Activated naive CD4-positive, alpha-beta T cell treated with anti-CD3 and anti-CD28 coated beads, Interleukin-2, amount 50 U/mL, for 16 hours (primary cell): Measurements from ENCODE around the gene JAZF1.
"Not testable (repeated sequence)": the region's sequence is repeated elsewhere in the genome, so short reads cannot be mapped to it uniquely, and the experiment has no call there.

Experiments used
- DNase-seq: peaks from one replicate; pipeline ENCODE4 v3.0.0-alpha.2; 2020

JAZF1 gene

DNA sequence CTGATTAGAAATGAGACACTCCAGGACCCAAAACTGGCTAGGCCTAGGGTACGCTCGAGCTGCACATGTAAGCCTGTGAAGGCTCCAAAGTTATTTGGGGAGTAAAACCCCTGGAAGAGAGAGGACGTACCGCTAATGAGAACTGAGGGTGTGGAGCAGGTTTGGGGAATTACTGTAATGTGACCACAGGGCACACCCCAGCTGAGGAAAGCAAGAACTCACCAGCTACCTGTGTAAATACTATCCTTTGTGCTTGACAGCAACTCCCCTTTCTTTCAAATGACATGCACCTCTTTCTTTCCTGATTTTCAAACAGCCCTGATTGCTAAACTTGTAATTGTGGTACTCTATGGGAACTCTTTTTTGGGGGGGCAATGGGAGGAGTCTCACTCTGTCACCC is 147.2 kb downstream of the JAZF1 start:
- no peak for DNase-seq

DNA sequence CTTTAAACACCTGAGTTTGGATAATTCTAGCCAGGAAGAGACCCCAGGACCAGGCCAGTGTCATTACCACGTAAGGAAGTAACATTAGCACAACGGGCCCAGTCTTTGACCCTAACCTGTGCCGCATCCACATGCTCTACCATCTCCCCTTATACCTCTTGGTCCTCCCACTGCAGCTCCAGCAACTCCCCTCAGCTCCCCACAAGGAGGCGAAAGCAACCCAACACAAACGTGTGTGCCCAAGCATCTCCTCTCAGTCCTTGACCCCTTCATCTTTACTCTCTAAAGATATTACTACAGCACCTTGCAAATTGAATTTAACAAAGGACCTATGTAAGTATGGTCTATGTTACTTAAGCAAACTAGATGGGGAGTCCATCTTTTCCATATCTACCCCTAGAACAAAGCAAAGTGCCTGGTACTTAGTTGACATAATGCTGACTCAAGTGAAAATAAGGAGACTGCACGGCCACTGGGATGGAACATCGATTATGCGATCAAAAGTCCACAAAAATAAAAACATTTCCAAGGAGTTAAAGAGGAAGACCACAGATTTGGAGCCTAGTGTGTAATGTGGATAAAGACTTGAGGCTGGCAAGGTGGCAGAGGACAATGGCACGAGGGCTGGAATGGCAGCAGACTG is 147.7 kb downstream of the JAZF1 start:
- no peak for DNase-seq

DNA sequence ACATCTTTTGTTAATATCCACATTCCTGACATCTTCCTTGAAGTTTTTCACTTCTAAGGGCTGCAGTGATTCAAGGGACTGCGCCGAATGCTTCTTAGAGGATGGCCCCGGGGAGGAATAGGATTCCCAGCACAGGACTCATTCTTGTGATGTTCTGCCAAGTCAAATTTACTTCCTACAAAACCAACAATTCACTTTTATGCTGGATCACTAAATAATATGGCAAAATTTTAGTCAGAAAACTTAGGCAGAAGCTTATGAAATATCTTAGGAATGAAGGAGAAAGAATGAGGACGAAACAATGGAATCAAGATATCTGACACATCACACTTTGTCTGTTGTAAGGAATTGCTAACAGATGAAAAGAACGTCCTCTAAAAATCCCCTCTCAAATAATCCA is 151.5 kb downstream of the JAZF1 start:
- DNase-seq = no peak

DNA sequence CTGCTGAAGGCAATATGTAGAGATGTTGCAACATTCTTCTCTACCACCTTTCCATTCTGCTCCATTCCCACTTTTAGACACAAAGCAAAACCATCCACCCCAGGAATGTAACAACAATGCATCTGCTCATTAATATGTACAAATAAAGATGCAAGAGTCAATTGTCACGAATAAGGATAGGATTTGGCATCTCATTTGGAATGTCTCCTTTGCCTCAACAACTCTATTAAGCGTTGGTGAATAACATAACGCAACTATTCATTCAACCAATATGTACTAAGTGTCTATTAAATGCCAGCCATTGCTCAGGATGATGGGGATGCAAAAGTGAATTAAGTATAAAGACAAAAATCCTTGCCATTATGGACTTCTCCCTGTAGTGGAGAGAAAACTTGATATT is 152.1 kb downstream of the JAZF1 start:
- DNase-seq = no peak

DNA sequence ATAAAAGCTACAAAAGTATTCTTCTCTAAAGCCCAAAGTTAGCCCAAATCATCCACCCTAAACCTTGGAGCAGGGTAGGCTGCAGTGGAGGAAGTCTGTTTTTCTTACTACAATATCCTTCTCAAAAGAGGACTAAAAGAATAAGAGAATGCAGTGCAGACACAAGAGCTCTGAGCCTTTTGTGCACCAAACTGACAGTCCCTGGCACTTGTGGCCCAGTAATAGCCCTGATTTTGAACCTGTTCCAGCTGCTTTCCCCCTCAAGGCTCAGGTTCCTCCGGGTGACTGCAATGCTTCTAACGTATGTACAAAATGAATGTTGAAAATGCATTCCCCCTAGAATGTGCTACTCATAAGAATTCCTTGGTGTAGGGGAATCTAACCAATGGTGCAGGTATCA is 154.4 kb downstream of the JAZF1 start:
- no peak for DNase-seq

DNA sequence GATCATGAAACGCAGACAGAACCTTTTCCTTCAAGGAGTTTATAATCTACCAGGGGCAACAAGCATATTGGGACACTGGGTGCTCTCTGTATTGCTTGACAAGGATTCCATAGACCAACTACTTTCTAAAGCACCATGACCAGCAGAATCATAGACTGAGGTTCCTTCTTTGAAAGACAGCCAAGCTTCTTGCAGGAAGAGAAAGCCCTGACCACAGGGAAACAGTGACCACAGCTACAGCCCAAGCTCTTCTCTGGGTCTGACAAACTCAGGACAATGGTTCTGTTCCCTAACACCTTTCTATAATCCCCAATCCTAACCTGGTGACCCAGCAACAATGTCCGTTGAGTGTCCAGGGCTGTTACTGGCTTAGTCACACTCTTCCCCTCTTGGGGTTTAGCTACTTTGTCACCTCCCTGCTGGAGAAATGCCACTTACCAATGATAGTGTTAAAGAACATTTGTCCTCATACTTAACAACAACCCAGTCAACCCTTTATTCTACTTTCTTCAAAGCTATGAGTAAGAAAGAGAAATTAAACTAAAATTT is 155.7 kb downstream of the JAZF1 start:
- DNase-seq = no peak

DNA sequence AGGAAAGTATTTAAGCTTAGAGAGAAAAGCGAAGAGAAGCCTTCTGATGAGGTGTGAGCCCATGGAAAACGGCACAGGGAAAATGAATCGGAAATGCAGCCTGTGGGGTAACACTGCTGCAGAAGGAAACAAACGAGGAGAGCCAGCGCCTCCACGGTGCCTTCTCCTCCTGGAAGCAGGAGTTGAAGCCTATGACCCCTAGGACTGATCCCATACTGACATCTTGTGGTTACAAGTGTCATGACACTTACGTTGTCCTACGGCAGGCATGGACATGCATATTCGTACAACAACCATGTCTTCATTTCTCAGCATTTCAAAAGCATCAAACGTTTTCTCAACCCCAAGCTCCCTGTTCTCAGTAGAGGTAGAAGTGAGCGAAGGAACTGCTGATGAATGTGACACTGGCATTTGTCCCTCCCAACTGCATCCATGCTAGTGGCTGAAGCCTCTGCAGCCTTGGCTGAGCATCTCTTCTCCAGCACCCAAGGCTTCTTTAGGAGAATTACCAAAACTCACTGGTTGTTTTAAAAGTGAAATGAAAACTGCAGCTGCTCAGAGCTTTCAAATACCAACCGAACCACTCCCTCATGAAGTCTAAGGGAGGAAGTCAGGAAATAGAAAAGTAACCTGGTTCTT is 160.2 kb downstream of the JAZF1 start:
- no peak for DNase-seq

DNA sequence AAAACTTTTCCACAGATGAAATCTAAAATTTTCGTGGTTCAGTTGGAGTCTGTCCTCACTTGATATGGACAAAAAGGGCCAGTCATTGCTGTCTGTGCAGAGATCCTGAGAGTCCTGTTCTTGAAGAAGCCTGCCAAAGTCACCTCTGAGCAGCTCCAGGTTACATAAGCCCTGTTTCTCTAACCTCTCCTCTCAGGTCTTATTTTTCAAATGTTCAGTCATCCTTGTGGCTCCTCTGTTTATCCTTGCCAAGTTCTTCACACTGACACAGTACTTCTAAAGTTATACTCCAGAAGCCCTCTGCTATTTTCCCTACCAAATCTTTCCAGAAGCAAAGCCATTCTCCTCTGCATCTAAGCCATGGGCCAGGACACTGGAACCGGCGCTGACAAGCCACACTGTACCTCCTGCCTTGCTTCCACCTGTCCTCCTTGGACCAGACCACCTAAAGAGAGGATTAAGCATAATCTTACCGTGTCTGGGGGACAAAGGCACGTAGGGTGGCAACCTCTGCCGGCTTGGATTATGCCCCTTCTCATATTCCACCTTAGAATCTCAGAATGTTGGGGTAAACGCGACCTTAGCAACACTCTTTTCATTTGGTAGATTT is 161.6 kb downstream of the JAZF1 start:
- DNase-seq = no peak

DNA sequence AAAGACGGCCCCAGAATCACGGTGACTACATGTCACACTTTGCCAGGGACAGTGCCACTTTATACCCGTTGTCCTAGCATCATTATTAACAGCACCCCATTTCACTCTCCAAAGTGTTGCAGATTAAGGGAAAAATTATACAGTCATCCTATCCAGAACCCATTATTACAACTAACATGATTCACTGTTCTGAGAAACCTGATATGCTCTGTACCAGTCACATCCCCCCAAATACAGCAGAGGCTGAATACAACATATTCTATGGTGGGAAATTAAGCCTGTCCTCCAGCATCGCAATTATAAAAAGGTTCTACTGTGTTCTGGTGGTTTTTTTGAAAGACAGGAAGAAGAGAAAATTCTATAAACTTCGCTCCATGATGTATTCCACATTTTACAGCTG is 162.1 kb downstream of the JAZF1 start:
- DNase-seq = no peak

DNA sequence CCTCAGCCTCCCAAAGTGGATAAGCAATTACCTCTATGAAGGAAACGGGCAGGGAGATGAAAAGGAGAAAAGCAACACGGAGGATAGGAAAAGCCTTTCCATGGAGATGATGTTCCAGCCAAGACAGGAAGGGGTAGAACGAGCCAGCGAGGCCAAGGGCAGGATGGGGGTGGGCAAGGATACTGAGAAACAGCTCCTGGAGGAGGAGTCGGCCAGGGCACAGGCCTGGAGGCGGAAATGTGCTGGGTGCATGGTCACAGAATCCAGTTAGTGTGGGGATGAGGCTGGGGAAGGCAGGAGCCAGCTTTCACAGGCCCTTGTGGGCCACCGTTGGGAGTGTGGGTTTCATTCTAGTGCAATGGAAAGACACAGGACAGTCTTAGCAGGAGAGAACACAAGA is 162.6 kb downstream of the JAZF1 start:
- DNase-seq = no peak

DNA sequence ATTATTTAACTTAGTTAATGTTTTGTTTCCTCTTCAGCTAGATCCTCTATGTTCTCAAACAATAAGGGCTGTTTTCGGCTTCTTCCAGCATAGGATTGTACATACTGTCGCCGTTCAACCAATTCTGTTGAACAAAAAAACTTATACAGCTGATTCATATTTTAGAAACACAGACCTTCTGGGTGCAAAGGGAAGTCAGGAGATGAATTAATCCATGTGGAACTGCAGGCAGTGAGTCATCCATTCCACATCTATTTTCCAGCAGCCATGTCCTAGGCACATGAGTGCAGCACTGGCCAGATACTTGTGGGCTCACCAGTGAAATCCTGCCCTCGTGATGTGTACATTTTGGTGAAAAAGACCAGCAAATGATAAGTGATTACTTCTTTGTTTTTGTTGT is 163.2 kb downstream of the JAZF1 start:
- no peak for DNase-seq

DNA sequence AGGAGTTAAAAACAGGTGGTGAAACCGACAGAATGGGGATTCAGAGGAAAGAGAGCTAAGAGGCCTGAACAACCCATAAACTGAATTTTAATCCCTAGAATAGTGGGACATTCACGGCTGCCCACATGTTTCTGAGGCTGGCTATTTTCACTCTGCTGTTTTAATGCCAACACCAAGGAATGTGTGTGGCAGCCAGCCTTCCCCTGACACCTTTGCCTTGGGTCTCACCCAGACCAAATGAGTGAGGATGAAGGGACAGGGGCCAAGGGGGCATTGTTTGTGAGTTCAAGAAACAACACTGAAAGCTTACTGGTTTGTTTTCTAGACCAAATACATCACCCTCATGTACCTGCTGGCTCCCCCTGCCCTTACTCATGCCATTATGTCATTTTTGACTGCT is 164.3 kb downstream of the JAZF1 start:
- no peak for DNase-seq

DNA sequence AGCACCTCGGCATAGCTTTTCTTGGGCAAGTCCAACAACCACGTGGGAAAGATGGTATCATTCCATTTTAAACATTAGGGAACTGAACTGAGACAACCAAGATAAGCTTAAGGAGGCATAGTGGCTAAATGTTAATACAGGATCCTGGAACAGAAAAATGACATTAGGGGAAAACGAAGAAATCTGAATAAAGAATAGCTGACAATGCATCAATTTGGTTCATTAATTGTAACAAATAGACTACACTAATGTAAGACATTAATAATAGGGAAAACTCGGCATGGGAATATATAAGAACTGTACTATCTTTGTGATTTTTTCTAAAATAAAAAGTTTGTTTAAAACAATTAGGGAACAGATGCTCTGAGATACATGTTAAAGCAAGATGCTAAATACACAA is 165.4 kb downstream of the JAZF1 start:
- DNase-seq = no peak

DNA sequence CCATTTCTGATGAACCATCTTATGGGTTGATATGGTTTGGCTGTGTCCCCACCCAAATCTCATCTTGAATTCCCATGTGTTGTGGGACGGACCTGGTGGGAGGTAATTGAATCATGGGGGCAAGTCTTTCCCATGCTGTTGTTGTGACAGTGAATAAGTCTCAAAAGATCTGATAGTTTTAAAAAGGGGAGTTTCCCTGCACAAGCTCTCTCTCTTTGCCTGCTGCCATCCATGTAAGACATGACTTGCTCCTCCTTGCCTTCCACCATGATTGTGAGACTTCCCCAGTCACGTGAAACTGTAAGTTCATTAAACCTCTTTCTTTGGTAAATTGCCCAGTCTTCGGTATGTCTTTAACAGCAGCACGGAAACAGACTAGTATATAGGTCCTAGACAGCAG is 166.3 kb downstream of the JAZF1 start:
- not testable (repeated sequence) for DNase-seq

DNA sequence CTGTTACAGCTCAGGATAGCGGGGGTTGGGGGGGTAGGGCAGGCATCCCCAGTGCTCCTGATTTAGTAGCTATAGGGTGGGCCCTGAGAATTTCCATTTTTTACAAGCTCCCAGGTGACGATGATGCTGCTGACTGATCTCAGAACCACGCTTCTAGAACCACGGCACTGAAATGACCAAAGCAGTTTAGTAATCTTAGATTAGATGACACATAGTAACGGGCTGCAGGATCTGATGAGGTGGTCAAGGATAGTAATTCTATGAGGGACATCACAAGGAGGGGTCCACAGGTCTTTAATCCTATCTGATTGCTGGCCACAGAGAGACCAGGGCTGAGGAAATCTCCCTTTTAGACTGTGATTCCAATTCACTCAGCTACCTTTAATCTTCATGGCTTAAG is 167.2 kb downstream of the JAZF1 start:
- no peak for DNase-seq

DNA sequence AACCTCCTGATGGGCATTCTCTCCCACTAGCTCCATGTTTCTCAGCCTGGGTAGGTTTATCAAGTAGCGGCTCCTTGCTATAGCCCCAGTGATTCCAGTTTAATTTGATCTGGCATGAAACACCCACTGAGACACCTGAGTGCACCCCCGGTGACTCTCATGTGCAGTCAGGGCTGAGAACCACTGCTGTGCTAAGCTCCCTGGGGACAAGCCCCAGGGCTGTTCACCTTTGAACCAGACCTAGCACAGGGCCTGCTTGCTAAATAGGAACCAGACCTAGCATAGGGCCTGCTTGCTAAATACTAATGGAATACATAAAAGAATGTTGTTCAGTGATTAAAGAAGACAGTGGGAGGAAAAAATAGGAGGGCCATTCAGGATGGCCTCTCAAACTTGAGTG is 167.6 kb downstream of the JAZF1 start:
- DNase-seq = no peak

DNA sequence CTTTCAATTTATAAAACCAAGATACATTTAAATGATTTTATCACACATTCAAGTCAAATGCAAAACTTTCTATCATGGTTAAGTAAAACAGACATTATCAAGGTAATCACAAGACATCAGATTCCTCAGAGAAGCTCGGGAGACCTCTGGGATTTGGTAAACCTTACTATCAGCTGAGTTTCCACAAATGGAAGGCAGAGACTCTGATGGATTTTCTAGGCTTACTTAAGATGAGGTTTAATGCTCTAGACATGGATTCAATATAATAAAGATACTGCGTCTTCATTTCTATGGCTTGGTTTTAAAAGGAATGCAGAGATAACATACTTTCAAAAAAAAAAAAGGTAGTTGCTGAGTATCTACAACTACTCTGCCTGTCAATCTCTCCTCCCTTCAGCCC is 171.7 kb downstream of the JAZF1 start:
- DNase-seq = no peak

DNA sequence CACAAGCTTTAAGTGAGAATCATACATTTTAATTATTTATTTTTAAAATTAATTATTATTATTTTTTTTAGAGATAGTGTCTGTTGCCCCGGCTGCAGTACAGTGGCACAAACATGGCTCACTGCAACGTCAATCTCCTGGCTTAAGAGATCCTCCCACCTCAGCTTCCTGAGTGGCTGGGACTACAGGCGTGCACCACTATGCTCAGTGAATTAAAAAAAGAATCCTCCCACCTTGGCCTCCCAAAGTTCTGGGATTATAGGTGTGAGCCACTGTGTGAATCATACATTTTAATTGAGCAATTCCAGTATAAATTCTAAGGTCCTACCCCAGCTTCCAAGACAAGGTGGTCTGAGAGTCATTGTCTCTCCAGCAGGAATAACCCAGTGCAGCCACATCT is 172.4 kb downstream of the JAZF1 start:
- DNase-seq = no peak

DNA sequence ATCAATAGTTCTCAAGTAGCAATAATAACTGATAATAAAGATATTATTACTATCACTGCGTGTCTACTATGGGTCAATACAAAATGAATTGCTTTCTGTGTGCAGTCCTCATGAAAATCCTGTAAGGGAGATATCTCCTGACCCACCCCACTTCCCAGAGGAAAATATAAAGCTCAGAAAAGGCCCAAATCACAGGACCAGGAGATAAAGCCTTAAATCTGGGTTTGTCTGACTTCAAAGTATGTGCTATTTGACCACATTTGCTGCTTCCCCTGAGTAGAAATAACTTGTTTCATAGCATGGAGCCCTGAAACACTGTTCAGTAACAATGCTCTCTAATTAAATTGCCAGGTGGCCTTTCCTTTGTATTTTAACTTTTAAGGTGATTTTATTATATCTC is 174.1 kb downstream of the JAZF1 start:
- DNase-seq = no peak

DNA sequence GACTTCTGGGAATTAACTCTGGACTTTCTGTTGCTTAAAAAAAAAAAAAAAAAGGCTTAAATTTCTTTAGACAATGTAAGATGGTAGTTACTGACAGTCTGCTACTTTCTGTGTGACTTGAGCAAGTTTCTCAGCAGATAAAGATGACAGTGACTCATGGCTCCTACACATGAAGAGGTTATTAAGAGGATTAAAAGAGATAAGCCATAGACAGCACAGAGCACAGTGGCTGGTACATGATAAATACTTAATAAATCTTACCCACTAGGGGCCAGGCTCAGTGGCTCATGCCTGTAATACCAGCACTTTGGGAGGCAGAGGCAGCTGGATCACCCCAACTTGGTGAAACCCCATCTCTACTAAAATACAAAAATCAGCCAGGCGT is 174.8 kb downstream of the JAZF1 start:
- no peak for DNase-seq

DNA sequence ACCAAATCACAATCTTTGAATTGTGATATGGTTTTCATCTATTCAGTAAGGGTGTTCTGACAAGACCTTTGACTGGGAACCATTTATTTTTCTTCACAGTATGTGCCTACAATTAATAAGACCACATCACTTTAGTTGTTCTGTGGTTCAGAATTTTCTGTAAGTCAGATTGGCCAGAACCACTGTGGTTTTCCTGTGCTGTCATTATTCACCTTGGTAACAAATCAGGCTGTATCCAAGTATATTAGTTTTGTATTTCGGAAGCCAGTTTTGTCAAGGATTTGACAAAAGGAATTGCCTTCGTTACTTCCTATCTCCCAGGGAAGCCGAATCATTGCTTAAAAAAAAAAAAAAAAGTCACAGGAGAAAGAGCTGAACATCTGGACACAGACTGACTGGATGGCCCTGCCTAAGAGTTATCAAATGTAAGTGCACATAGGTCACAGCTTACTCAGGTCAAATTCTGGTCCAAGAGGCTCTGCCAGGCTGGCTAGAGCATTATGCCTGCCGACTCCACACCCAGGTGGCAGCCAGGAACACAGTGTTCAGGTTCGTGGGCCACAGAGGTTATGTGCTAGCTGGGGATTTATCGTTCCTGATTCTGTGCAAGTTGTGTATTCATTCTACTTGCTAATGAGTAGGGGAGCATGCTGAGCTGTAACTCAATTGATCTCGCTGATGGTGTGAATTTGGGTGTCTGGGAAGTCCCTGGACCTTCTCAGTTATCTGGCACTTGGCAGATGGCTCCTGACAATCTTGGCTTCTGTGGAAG is 175.3 kb downstream of the JAZF1 start:
- DNase-seq = no peak

DNA sequence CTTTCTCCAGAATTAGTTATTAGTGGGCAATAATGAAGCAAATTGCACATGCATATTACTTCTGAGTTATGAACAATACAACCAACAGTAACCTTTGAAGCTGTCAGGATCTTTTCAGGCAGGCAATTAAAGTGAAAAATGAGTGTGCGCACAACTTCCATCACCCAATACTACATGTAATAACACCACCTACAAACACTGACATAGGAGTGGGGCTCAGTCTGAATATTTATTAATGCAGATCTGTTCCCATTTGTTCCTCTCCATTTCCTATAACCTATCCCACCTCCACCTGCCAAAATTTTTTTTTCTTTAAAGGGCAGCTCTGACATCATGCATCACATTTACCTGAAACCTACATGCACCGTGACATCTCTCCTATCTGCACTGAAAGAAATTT is 177.2 kb downstream of the JAZF1 start:
- DNase-seq = no peak

DNA sequence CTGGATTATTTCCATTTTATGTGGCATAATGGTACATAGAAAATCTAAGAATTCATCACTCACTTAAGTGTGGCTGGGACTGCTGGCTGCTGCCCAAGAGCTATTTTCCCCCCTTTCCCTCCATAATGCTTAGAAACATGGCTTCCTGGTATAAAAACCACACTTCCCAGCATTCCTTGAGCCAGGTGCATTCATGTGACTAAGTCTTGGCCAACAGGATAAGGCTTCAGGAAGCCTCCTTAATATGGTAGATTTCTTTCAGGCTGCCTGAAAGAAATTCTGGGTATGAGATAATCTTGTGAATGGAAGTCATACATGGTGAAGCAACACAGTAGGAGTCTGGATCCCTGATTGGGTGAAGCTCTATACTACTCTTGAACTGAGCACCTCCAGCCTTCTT is 178.0 kb downstream of the JAZF1 start:
- no peak for DNase-seq

DNA sequence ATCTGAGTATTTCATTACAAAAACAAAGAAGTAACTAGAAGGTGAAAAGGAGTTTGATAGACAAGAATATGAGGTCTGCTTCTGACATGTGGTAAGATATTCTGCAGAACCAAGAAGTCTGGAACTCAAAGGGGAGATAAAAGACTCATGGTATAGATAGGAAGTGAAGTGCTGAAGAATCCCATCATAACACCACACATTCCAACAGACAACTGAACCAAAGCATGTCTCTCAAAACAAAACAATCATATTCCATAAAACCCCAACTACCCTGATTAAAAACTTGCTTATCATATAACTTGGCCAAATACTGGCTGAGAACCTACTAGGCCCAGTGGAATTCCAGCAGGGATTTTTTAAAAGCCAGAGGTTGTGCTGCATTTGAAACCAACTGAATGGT is 178.7 kb downstream of the JAZF1 start:
- DNase-seq = no peak
